Lung (tissue), 12 donors: ENCODE data around the gene TSKU. TPM values are rescaled to one million over a fixed set of nuclear protein-coding genes. Genes with fewer than 3 reads are reported as not detected.

Experiments used
- ATAC-seq: fragments of 200-7000 bp; cut with Tn5 transposase; one replicate; pipeline ENCODE4 v1.9.1; 2020; ENCODE audit warnings: moderate number of reproducible peaks; ENCODE audit not compliant: insufficient read depth, low FRiP score
- DNase-seq, 3 donors: peaks; one replicate each; pipeline ENCODE4 v3.0.0-alpha.2; 2013 to 2017
- H3K27ac ChIP-seq, 2 donors: one replicate each; pipeline ENCODE4 v1.5.1; 2013; ENCODE audit warnings: mild to moderate bottlenecking in 2 of 2, moderate library complexity in 2 of 2, control low read depth in 1 of 2, inconsistent platforms in 1 of 2, low read depth in 1 of 2, low read length in 1 of 2
- H3K27me3 ChIP-seq, 3 donors: one replicate each; pipeline ENCODE4 v1.5.1; 2013; ENCODE audit warnings: low read length in 2 of 3; ENCODE audit not compliant: control insufficient read depth in 3 of 3, insufficient read depth in 3 of 3
- H3K36me3 ChIP-seq, 4 donors: one replicate each; pipeline ENCODE4 v1.5.1; 2013; ENCODE audit warnings: low read length in 4 of 4, mild to moderate bottlenecking in 1 of 4, moderate library complexity in 1 of 4; ENCODE audit not compliant: control insufficient read depth in 4 of 4, insufficient read depth in 4 of 4
- H3K4me1 ChIP-seq, 5 donors: one replicate each; pipeline ENCODE4 v1.5.1; 2013; ENCODE audit warnings: low read length in 5 of 5, mild to moderate bottlenecking in 2 of 5, moderate library complexity in 1 of 5; ENCODE audit not compliant: control insufficient read depth in 5 of 5, insufficient read depth in 5 of 5
- H3K4me3 ChIP-seq: one replicate; pipeline ENCODE4 v1.5.1; 2013; ENCODE audit warnings: mild to moderate bottlenecking, control low read depth, moderate library complexity
- H3K9ac ChIP-seq, 2 donors: one replicate each; pipeline ENCODE4 v1.5.1; 2013; ENCODE audit warnings: low read length in 2 of 2, control low read depth in 1 of 2; ENCODE audit not compliant: insufficient read depth in 1 of 2
- H3K9me3 ChIP-seq, 4 donors: one replicate each; pipeline ENCODE4 v1.5.1; 2013; ENCODE audit warnings: low read length in 3 of 4, mild to moderate bottlenecking in 1 of 4, moderate library complexity in 1 of 4; ENCODE audit not compliant: control insufficient read depth in 4 of 4, insufficient read depth in 3 of 4
- WGBS, 2 donors: extraction: QIAGEN DNeasy Blood & Tissue Kit; methylation state at CpG; one replicate each; pipeline ENCODE4 v1.1.7; 2013; 5-methylcytosine and 5-hydroxymethylcytosine counted together
- polyA plus RNA-seq, 2 donors: library from polyadenylated mRNA; stranded (reverse); fragments of 200-250 nt; gene quantifications; one replicate each; pipeline ENCODE4 v1.2.1, GENCODE V29; 2013
- total RNA-seq, 2 donors: library from RNA; depleted of rRNA in 1 of 2; stranded (reverse); fragments of >200 nt in 1 of 2; gene quantifications; one replicate each; pipeline ENCODE4 v1.2.1, GENCODE V29; 2014 to 2021
- TF ChIP-seq, protein P1 (sequence below): IDR thresholded peaks from 2 replicates; pipeline ENCODE4 v1.5.1; 2012; ENCODE audit warnings: mild to moderate bottlenecking; ENCODE audit errors: control extremely low read depth, extremely low read depth
- donor health status: control.
- donor health status: control.
- donor health status: Bipolar disorder and iron deficiency.
- donor health status: healthy.
- donor health status: DM: yes; HTN: yes; CAD: no.

TSKU gene
- total and polyA plus RNA-seq, 4 donors: 3.7 to 18.6 (median 11.6) TPM

GRCh38 chr11:76834151-76834550 lies 51.0 kb downstream of the TSKU start:
- peak in 2 of 3 donors; percentile 26 to 41 for DNase-seq
- WGBS, 2 donors: 64 to 78% methylated on average over 3 of the region's 3 CpGs
- Histone ChIP-seq H3K27me3 (no peaks in the 10 kb centered on the region), H3K27ac (peak overlapping the region in 1 of 2 donors; percentile 49), H3K4me1 (peaks cover 0 to 35% (median 13%) of the 10 kb centered on the region in 5 donors), H3K9me3 (no peaks in the 10 kb centered on the region), H3K36me3 (no peaks in the 10 kb centered on the region), H3K9ac (no peak overlapping the region), H3K4me3 (no peak overlapping the region)
- no peak for ATAC-seq
- TF ChIP-seq, protein P1, sequence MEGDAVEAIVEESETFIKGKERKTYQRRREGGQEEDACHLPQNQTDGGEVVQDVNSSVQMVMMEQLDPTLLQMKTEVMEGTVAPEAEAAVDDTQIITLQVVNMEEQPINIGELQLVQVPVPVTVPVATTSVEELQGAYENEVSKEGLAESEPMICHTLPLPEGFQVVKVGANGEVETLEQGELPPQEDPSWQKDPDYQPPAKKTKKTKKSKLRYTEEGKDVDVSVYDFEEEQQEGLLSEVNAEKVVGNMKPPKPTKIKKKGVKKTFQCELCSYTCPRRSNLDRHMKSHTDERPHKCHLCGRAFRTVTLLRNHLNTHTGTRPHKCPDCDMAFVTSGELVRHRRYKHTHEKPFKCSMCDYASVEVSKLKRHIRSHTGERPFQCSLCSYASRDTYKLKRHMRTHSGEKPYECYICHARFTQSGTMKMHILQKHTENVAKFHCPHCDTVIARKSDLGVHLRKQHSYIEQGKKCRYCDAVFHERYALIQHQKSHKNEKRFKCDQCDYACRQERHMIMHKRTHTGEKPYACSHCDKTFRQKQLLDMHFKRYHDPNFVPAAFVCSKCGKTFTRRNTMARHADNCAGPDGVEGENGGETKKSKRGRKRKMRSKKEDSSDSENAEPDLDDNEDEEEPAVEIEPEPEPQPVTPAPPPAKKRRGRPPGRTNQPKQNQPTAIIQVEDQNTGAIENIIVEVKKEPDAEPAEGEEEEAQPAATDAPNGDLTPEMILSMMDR: no peak

GRCh38 chr11:76835036-76835435 lies 51.9 kb downstream of the TSKU start:
- H3K4me3 ChIP-seq: no peak overlapping the region
- H3K36me3 ChIP-seq: no peaks in the 10 kb centered on the region
- H3K27ac ChIP-seq: no peak overlapping the region
- TF ChIP-seq, protein P1: no peak
- H3K9me3 ChIP-seq: no peaks in the 10 kb centered on the region
- H3K9ac ChIP-seq: no peak overlapping the region
- peaks cover 0 to 32% (median 13%) of the 10 kb centered on the region in 5 donors for H3K4me1 ChIP-seq
- ATAC-seq (no peak), DNase-seq (no peak)
- WGBS, 2 donors: 38 to 63% methylated on average over 2 of the region's 2 CpGs
- peaks cover 0 to 4% (median 0%) of the 10 kb centered on the region in 3 donors for H3K27me3 ChIP-seq

DNA sequence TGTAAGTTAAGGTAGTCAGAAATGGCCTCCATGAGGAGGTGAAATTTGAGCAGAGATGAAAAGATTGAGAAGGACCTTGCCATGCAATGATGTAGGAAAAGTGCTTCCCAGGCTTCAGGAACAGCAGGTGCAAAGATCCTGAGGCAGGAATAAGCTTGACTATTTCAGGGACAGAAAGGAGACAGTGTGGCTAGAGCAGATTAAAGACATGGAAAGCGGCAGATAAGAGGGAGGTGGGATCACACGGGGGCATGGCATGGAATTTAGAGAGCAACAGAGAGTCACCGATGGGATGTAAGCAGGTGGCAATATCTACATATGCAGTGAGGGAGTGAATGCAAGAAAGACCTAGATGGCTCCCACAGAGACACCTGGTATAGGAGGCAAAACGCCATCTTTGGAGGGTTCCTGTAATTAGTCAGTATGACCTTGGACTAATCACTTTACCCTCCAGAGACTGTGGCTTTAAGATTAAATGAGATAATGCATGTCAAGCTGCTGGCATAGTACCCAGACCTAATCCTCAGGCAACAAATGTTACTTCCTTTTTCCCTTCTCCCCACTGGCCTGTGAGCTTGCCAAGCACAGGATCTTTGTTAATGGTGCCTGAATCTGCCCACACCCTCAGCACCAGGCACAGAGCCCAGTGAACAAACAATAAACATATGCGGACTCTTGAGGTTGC lies 52.9 kb downstream of the TSKU start:
- Histone ChIP-seq H3K27me3 (peaks cover 0 to 4% (median 0%) of the 10 kb centered on the region in 3 donors), H3K36me3 (no peaks in the 10 kb centered on the region), H3K9me3 (no peaks in the 10 kb centered on the region), H3K4me3 (no peak overlapping the region), H3K9ac (peak overlapping the region in 1 of 2 donors; percentile 16), H3K4me1 (peaks cover 0 to 27% (median 7%) of the 10 kb centered on the region in 5 donors), H3K27ac (peak overlapping the region in 1 of 2 donors; percentile 88)
- TF ChIP-seq, protein P1: no peak
- ATAC-seq: no peak
- WGBS, 2 donors: 55 to 71% methylated on average over 5 of the region's 5 CpGs
- peak; percentile 64 to 78 (median 71) for DNase-seq
